Measurements from ENCODE around the gene CRBN. TPM values are rescaled to one million over a fixed set of nuclear protein-coding genes. Genes with fewer than 3 reads are reported as not detected.

Gene CRBN
- total RNA-seq, 2 experiments from 2014 or later: 33.7 to 35.0 TPM

DNA sequence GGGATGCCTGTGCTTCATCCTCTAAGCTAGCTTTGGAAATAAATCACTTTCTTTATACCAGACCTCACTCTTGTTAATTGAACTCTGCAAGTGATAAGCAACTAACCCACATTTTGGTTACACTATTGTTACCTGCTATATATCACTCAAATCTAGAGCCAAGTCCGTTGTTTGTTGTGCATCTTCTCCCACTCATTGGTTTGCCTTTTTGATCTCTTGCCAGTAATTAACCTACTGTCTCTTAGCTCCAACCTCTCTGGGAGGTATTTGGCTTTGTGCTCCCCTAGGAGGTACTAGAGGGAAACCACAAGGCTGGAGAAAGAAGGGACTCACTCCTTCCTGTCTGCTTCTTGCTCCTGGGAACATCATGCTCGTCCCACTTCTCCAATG lies 12.8 kb upstream of the CRBN start:
- TF ChIP-seq, protein P1, sequence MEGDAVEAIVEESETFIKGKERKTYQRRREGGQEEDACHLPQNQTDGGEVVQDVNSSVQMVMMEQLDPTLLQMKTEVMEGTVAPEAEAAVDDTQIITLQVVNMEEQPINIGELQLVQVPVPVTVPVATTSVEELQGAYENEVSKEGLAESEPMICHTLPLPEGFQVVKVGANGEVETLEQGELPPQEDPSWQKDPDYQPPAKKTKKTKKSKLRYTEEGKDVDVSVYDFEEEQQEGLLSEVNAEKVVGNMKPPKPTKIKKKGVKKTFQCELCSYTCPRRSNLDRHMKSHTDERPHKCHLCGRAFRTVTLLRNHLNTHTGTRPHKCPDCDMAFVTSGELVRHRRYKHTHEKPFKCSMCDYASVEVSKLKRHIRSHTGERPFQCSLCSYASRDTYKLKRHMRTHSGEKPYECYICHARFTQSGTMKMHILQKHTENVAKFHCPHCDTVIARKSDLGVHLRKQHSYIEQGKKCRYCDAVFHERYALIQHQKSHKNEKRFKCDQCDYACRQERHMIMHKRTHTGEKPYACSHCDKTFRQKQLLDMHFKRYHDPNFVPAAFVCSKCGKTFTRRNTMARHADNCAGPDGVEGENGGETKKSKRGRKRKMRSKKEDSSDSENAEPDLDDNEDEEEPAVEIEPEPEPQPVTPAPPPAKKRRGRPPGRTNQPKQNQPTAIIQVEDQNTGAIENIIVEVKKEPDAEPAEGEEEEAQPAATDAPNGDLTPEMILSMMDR (IDR thresholded peaks at IDR 0.05): no peak
- Mint-ChIP-seq H3K36me3 (ENCODE audit: low read depth) (no peaks in the 10 kb centered on the region), H3K4me1 (ENCODE audit: low read depth) (peaks cover 30% of the 10 kb centered on the region), H3K27ac (peak overlapping the region; percentile 81), H3K27me3 (no peaks in the 10 kb centered on the region), H3K9me3 (peaks cover 1% of the 10 kb centered on the region), H3K4me3 (no peak overlapping the region)
- DNase-seq (no peak), ATAC-seq (peak; percentile 49)
- POLR2A ChIA-PET: interaction anchor here (1.1 kb wide), 1 partner anchor 9 kb away, joined by 4 read pairs; no protein-coding TSS in a partner anchor
- intact Hi-C loops (cut with micrococcal nuclease): no loop called here
- CTCF ChIA-PET: interaction anchor here (1.4 to 4.1 kb wide), 3 partner anchors 9 to 15 kb away, joined by 4 to 22 read pairs (median 6); partner anchors contain the start of gene CRBN

DNA sequence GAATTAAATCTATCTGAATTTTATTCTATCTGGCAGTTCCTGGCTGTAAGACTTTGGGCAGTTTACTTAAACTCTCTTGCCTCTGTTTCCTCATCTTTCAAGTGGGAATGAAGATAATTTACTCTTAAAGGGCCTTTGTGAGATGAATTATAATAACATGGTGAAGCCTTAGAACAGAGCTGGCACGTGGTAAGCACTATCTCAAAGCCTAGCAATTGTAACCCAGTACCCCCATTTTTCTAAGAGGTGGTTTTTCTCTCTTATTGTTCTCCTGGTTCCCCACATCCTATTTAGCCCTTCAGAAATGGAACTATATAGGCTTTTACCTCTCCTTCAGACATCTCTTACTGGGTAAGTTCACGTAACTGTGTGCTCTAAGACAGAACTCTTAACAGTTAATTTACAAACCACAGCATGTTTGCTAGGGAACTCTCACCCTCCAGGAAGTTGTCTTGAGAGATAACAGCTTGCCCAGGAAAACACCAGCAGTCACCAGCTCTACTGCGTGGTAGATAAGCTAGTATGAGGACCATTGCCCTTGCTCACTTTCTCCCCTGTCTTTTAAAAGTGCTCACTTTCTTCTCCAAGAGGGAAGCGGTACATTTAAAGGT lies 12.3 kb upstream of the CRBN start:
- Mint-ChIP-seq H3K4me3 (no peak overlapping the region), H3K27ac (peak overlapping the region; percentile 81), H3K36me3 (ENCODE audit: low read depth) (no peaks in the 10 kb centered on the region), H3K27me3 (no peaks in the 10 kb centered on the region), H3K9me3 (peaks cover 4% of the 10 kb centered on the region), H3K4me1 (ENCODE audit: low read depth) (peaks cover 30% of the 10 kb centered on the region)
- intact Hi-C loops (cut with micrococcal nuclease): no loop called here
- CTCF ChIA-PET: interaction anchor here (1.4 to 4.1 kb wide), 4 partner anchors 10 to 807 kb away, joined by 4 to 22 read pairs (median 6); partner anchors contain the start of gene CRBN
- DNase-seq: no peak
- POLR2A ChIA-PET: interaction anchor here (1.1 kb wide), 1 partner anchor 9 kb away, joined by 4 read pairs; no protein-coding TSS in a partner anchor
- ATAC-seq: peak; percentile 60
- TF ChIP-seq, protein P1 (IDR thresholded peaks at IDR 0.05): no peak

DNA sequence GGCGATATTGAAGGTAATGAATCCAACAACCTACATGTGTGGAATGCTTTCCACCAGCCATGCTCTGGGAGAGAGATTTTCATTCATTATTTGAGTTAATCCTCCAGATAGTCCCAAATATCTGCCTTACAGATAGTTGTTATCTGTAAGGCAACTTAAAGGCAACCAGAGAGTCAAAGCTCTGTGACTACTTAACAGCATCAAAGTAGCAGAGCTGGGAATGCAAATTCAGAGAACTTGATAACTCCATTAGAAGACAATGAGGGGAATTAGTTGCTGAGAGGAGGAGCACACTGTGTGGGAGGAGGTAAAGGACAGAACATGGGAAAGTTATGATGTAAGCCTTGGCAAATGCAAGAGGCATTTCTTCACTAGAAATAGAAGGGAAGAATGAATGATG lies 10.5 kb upstream of the CRBN start:
- no peak overlapping the region for H3K27ac Mint-ChIP-seq
- peaks cover 15% of the 10 kb centered on the region for H3K9me3 Mint-ChIP-seq
- ATAC-seq (no peak), DNase-seq (no peak)
- TF ChIP-seq, protein P1 (IDR thresholded peaks at IDR 0.05): no peak
- no peak overlapping the region for H3K4me3 Mint-ChIP-seq
- CTCF ChIA-PET: interaction anchor here (1.2 to 4.1 kb wide), 5 partner anchors 9 to 809 kb away, joined by 3 to 22 read pairs (median 5); partner anchors contain the start of gene CRBN
- H3K27me3 Mint-ChIP-seq: no peaks in the 10 kb centered on the region
- H3K4me1 Mint-ChIP-seq (ENCODE audit: low read depth): peaks cover 30% of the 10 kb centered on the region
- no peaks in the 10 kb centered on the region for H3K36me3 Mint-ChIP-seq (ENCODE audit: low read depth)
- intact Hi-C loops (cut with micrococcal nuclease): no loop called here
- POLR2A ChIA-PET: no interaction called here

DNA sequence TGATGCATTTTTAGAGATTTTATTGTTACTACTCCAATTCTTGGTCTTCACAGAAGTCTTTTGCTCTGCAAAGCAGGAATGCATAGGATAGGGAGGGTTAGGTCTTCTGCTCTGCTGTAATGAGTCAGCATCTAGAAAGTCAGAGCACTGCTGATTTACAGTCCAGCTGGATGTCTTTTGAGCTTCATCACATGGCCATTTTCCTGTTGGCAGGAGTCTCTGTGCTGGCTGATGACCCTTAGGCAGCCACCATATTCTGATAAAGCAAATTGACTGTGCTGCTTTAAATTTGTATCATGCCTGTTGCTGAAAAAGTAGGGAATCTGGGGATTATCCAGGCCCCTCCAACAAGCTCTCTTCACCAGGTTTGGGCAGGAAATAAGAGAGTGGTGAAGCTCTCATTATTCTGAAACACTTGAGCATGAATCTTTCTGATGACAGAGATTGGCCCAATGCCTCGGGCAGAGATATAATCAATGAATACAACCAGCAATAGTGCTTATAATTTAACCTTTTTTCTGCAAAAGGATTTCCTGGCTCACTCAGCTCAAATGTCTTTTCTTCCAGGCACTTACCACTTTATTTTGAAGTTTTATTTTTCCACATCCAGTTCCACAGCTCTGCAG lies 9.7 kb upstream of the CRBN start:
- H3K4me1 Mint-ChIP-seq (ENCODE audit: low read depth): peaks cover 30% of the 10 kb centered on the region
- H3K27me3 Mint-ChIP-seq: no peaks in the 10 kb centered on the region
- intact Hi-C loops (cut with micrococcal nuclease): no loop called here
- ATAC-seq (no peak), DNase-seq (no peak)
- no peaks in the 10 kb centered on the region for H3K36me3 Mint-ChIP-seq (ENCODE audit: low read depth)
- H3K9me3 Mint-ChIP-seq: peaks cover 15% of the 10 kb centered on the region
- POLR2A ChIA-PET: no interaction called here
- TF ChIP-seq, protein P1 (IDR thresholded peaks at IDR 0.05): no peak
- H3K4me3 Mint-ChIP-seq: no peak overlapping the region
- CTCF ChIA-PET: interaction anchor here (0.8 to 4.1 kb wide), 5 partner anchors 10 to 809 kb away, joined by 3 to 22 read pairs (median 5); partner anchors contain the start of gene CRBN
- H3K27ac Mint-ChIP-seq: no peak overlapping the region

GRCh38 chr3:3184876-3185275 lies 5.4 kb upstream of the CRBN start:
- CTCF ChIA-PET: no interaction called here
- H3K36me3 Mint-ChIP-seq (ENCODE audit: low read depth): no peaks in the 10 kb centered on the region
- H3K9me3 Mint-ChIP-seq: peaks cover 15% of the 10 kb centered on the region
- H3K27me3 Mint-ChIP-seq: no peaks in the 10 kb centered on the region
- no peak overlapping the region for H3K27ac Mint-ChIP-seq
- peaks cover 6% of the 10 kb centered on the region for H3K4me1 Mint-ChIP-seq (ENCODE audit: low read depth)
- TF ChIP-seq, protein P1 (IDR thresholded peaks at IDR 0.05): no peak
- no peak for ATAC-seq
- intact Hi-C loops (cut with micrococcal nuclease): no loop called here
- no peak for DNase-seq
- H3K4me3 Mint-ChIP-seq: no peak overlapping the region
- POLR2A ChIA-PET: no interaction called here

All from activated CD8-positive, alpha-beta T cell treated with anti-CD3 and anti-CD28 coated beads for 36 hours (primary cell).